Measurements from ENCODE around the gene SLC35F6.

- TF ChIP-seq CTCF (conservative IDR thresholded peaks at IDR 0.05 in 1 of 2, IDR thresholded peaks at IDR 0.05 in 1 of 2; ENCODE audit: low read depth in 1 of 2, low read length in 2 of 2) (no peak), EZH2 (IDR thresholded peaks at IDR 0.05; ENCODE audit: low read length, missing control alignments) (no peak)
These were observed 16.2 kb downstream of the SLC35F6 start for GRCh38 chr2:26780203-26780760.

All from fibroblast of lung (primary cell).